Upper lobe of left lung (tissue), 6 donors: ENCODE measurements around the gene PLSCR1. TPM values are rescaled to one million over a fixed set of nuclear protein-coding genes. Genes with fewer than 3 reads are reported as not detected.
"Not testable (repeated sequence)": the region's sequence is repeated elsewhere in the genome, so short reads cannot be mapped to it uniquely, and the experiment has no call there.

Experiments used
- ATAC-seq, 2 donors: fragments of 200-7000 bp; cut with Tn5 transposase; one replicate each; pipeline ENCODE4 v1.9.1; 2022; ENCODE audit warnings: mild to moderate bottlenecking in 2 of 2, moderate library complexity in 2 of 2; ENCODE audit not compliant: low FRiP score in 2 of 2
- DNase-seq, 2 donors: peaks; one replicate each; pipeline ENCODE4 v3.0.0-alpha.2; 2019 to 2020
- H3K27ac ChIP-seq, 4 donors: fragments of 200-600 bp; sonication (generic); one replicate each; pipeline ENCODE4 v1.5.1; 2016 to 2019
- H3K27me3 ChIP-seq, 4 donors: fragments of 200-600 bp; sonication (generic); one replicate each; pipeline ENCODE4 v1.5.1; 2017 to 2019
- H3K36me3 ChIP-seq, 4 donors: fragments of 200-600 bp; sonication (generic); one replicate each; pipeline ENCODE4 v1.5.1; 2016 to 2019
- H3K4me1 ChIP-seq, 4 donors: fragments of 200-600 bp; sonication (generic); one replicate each; pipeline ENCODE4 v1.5.1; 2018 to 2019
- H3K4me3 ChIP-seq, 4 donors: fragments of 200-600 bp; sonication (generic); one replicate each; pipeline ENCODE4 v1.5.1; 2017 to 2019; ENCODE audit warnings: mild to moderate bottlenecking in 2 of 4, moderate library complexity in 1 of 4
- H3K9me3 ChIP-seq, 4 donors: fragments of 200-600 bp; sonication (generic); one replicate each; pipeline ENCODE4 v1.5.1; 2018 to 2019
- EP300 ChIP-seq, 4 donors: sonication (generic); formaldehyde crosslinking; IDR thresholded peaks; one replicate each; pipeline ENCODE4 v1.5.1; 2017; ENCODE audit warnings: antibody characterized with exemption in 4 of 4, control low read depth in 2 of 4
- POLR2A ChIP-seq, 4 donors: fragments of 450-650 bp; IDR thresholded peaks; one replicate each; pipeline ENCODE4 v1.5.1; 2016 to 2017; ENCODE audit warnings: antibody characterized with exemption in 4 of 4, mild to moderate bottlenecking in 2 of 4
- POLR2AphosphoS5 ChIP-seq, 2 donors: sonication (generic); formaldehyde crosslinking; IDR thresholded peaks; one replicate each; pipeline ENCODE4 v1.5.1; 2017; ENCODE audit warnings: antibody characterized with exemption in 2 of 2
- WGBS, 2 donors: methylation state at CpG; one replicate each; pipeline ENCODE4 v1.1.5; 2017 to 2018; 5-methylcytosine and 5-hydroxymethylcytosine counted together
- total RNA-seq, 6 donors: library from RNA; depleted of rRNA in 4 of 6; stranded (reverse); fragments of >200 nt in 4 of 6; gene quantifications; one replicate each; pipeline versions ENCODE4 v1.1.0 to v1.2.1, GENCODE V29; 2016 to 2021
- TF ChIP-seq, protein P1 (sequence below), 6 experiments: fragments of 450-650 bp in 4 of 6; fragments of 200-600 bp in 2 of 6; sonication (generic) in 2 of 6; IDR thresholded peaks; one replicate each; pipeline ENCODE4 v1.5.1; 2016 to 2019; ENCODE audit warnings: antibody characterized with exemption in 6 of 6
- donor health status: DM: no; HTN: no; CAD: no; lungs with moderate emphysema.
- donor health status: DM: no; HTN: yes; CAD: no; lungs with severe emphysema.

PLSCR1 gene
- total RNA-seq, 6 donors from 2014 or later: 77.4 to 173 (median 97.0) TPM

GRCh38 chr3:146499701-146500100, 44.7 kb downstream of the PLSCR1 start:
- Histone ChIP-seq H3K4me1 (peaks cover 0 to 11% (median 2%) of the 10 kb centered on the region in 4 donors), H3K36me3 (no peaks in the 10 kb centered on the region), H3K27me3 (no peaks in the 10 kb centered on the region), H3K27ac (no peak overlapping the region), H3K4me3 (no peak overlapping the region), H3K9me3 (no peaks in the 10 kb centered on the region)
- WGBS, 2 donors: 69 to 83% methylated on average over 1 of the region's 1 CpG
- DNase-seq (no peak), ATAC-seq (no peak)
- TF ChIP-seq POLR2AphosphoS5 (IDR thresholded peaks at IDR 0.05) (no peak), POLR2A (IDR thresholded peaks at IDR 0.05) (no peak), EP300 (IDR thresholded peaks at IDR 0.05) (no peak)
- TF ChIP-seq, protein P1, sequence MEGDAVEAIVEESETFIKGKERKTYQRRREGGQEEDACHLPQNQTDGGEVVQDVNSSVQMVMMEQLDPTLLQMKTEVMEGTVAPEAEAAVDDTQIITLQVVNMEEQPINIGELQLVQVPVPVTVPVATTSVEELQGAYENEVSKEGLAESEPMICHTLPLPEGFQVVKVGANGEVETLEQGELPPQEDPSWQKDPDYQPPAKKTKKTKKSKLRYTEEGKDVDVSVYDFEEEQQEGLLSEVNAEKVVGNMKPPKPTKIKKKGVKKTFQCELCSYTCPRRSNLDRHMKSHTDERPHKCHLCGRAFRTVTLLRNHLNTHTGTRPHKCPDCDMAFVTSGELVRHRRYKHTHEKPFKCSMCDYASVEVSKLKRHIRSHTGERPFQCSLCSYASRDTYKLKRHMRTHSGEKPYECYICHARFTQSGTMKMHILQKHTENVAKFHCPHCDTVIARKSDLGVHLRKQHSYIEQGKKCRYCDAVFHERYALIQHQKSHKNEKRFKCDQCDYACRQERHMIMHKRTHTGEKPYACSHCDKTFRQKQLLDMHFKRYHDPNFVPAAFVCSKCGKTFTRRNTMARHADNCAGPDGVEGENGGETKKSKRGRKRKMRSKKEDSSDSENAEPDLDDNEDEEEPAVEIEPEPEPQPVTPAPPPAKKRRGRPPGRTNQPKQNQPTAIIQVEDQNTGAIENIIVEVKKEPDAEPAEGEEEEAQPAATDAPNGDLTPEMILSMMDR (IDR thresholded peaks at IDR 0.05): no peak

DNA sequence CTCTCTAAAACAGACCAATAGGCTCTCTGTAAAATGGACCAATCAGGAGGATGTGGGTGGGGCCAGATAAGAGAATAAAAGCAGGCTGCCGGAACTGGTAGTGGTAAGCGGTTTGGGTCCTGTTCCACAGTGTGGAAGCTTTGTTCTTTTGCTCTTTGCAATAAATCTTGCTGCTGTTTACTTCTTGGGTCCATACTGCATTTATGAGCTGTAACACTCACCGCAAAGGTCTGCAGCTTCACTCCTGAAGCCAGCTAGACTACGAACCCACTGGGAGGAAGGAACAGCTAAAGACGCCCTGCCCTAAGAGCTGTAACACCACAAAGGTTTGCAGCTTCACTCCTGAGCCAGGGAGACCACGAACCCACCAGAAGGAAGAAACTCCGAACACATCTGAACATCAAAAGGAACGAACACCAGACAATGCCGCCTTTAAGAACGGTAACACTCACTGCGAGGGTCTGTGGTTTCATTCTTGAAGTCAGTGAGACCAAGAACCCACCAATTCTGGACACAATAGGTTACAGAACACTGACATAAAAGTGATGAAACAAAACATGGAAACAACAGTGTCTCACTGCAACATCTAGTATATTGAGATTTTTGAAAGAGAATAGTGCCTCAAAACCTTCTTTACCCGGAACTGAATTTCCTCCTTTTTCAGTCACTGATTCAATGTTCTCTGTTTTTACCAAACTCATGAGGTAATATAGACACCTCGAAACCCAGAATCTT, 46.2 kb downstream of the PLSCR1 start:
- no peak for ATAC-seq
- H3K4me1 ChIP-seq: no peaks in the 10 kb centered on the region
- no peak for TF ChIP-seq POLR2AphosphoS5 (IDR thresholded peaks at IDR 0.05)

DNA sequence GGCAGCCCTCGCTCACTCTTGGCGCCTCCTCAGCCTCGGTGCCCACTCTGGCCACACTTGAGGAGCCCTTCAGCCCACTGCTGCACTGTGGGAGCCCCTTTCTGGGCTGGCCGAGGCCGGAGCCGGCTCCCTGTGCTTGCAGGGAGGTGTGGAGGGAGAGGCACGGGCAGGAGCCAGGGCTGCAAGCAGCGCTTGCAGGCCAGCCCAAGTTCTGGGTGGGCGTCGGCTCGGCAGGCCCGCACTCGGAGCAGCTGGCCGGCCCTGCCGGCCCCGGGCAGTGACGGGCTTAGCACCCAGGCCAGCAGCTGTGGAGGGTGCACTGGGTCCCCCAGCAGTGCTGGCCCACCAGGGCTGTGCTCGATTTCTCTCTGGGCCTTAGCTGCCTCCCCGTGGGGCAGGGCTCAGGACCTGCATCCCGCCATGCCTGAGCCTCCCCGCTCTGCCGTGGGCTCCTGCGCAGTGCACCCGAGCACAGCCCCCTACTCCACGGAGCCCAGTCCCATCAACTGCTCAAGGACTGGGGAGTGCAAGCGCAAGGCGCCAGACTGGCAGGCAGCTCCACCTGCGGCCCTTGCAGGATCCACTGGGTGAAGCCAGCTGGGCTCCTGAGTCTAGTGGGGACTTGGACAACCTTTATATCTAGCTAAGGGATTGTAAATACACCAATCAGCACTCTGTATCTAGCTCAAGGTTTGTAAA, 47.1 kb downstream of the PLSCR1 start:
- H3K9me3 ChIP-seq, ATAC-seq, H3K27me3 ChIP-seq, H3K4me1 ChIP-seq, H3K27ac ChIP-seq, H3K4me3 ChIP-seq, H3K36me3 ChIP-seq: not testable (repeated sequence)
- peak in 1 of 2 donors; percentile 76 for DNase-seq
- WGBS, 2 donors: 86 to 100% methylated on average over 9 to 28 of the region's 28 CpGs

More for the DNA sequence above, 46.2 kb downstream of the PLSCR1 start:
- Histone ChIP-seq H3K27ac (no peak overlapping the region), H3K9me3 (no peaks in the 10 kb centered on the region), H3K4me3 (no peak overlapping the region), H3K27me3 (no peaks in the 10 kb centered on the region), H3K36me3 (no peaks in the 10 kb centered on the region)
- 75 to 76% methylated on average over 13 of the region's 13 CpGs for WGBS, 2 donors
- DNase-seq: no peak

GRCh38 chr3:146496726-146497125, 47.7 kb downstream of the PLSCR1 start:
- DNase-seq: no peak
- no peaks in the 10 kb centered on the region for H3K4me1 ChIP-seq
- no peak for ATAC-seq
- H3K9me3 ChIP-seq: no peaks in the 10 kb centered on the region
- 0 to 33% methylated on average over 1 of the region's 1 CpG for WGBS, 2 donors
- H3K36me3 ChIP-seq: no peaks in the 10 kb centered on the region
- H3K4me3 ChIP-seq: no peak overlapping the region
- H3K27ac ChIP-seq: no peak overlapping the region
- TF ChIP-seq, protein P1 (IDR thresholded peaks at IDR 0.05): no peak
- TF ChIP-seq POLR2A (IDR thresholded peaks at IDR 0.05): no peak
- TF ChIP-seq EP300 (IDR thresholded peaks at IDR 0.05): no peak
- no peak for TF ChIP-seq POLR2AphosphoS5 (IDR thresholded peaks at IDR 0.05)
- no peaks in the 10 kb centered on the region for H3K27me3 ChIP-seq

DNA sequence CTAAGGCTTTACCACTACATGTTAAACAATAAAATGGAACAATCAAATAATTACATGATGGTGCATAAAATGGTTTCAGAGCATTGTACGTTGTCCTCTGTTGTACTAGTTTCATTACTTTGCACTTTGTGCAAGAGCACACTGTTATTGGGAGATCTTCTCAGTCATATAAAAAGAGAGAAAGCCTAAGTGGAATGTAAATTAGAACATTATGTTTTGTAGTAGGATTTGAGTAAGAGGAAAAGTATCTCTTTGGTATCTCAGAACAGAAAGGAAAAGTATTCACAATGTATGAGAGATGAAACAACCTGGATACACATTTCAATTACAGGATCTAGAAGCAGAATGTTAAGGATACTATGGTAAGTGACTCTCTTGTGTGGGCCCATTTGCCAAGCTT, 48.2 kb downstream of the PLSCR1 start:
- no peaks in the 10 kb centered on the region for H3K36me3 ChIP-seq
- H3K4me1 ChIP-seq: no peaks in the 10 kb centered on the region
- DNase-seq (no peak), ATAC-seq (no peak)
- H3K27me3 ChIP-seq: no peaks in the 10 kb centered on the region
- TF ChIP-seq EP300 (IDR thresholded peaks at IDR 0.05): no peak
- TF ChIP-seq, protein P1 (IDR thresholded peaks at IDR 0.05): no peak
- TF ChIP-seq POLR2AphosphoS5 (IDR thresholded peaks at IDR 0.05): no peak
- no peak for TF ChIP-seq POLR2A (IDR thresholded peaks at IDR 0.05)
- no peak overlapping the region for H3K27ac ChIP-seq
- no peaks in the 10 kb centered on the region for H3K9me3 ChIP-seq
- 0 to 50% methylated on average over 1 of the region's 1 CpG for WGBS, 2 donors
- H3K4me3 ChIP-seq: no peak overlapping the region
